HG03575 (cell line): ENCODE results near the gene CPSF4L.
A peak's percentile ranks its signal among the peaks of the same experiment; 100 is the strongest.

Source experiments
- ATAC-seq: cut with Tn5 transposase; IDR thresholded peaks from one replicate; pipeline ENCODE4 v1.9.1; 2021; ENCODE audit not compliant: unreplicated experiment, insufficient number of reproducible peaks, low FRiP score; ENCODE audit errors: extremely low read depth

CPSF4L gene

DNA sequence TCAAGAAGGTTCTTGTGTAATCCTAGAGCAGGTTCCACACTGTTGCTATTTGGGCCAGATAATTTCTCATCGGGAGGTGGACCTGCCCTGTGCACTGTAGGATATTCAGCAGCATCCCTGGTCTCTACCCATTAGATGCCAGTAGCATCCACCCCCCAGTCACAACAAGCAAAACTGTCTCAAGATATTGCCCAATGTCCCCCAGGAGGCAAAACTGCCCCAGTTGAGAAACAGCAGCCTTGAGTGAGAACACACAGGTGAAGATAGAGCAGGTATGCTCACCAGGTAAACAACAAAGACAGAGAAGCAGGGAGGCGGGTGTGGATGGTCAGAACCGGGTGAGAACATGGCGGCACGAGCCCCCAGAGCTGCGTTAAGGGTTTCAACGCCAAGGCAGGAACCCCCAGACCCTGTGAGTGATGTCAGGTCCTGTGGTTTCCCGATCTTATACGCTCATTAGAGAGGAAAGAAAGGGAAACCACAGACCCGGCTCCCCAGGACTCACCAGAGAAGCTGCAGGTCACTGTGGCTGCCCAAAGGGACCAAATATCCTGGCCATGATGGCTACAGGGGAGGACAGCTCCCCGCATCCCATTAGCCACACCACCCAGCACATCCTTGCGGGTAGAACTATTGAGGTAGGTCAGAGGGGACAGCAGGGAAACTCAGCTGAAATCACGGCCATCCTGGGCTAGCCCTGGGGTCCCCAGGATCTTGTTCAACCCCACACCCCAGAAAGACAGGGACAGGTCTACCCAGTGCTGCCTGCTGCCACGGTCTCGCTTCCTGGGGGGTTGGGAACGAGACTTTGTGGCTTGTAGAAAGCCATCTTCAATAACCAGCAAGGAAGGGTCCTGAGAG lies 28.9 kb upstream of the CPSF4L start:
- ATAC-seq: peak; percentile 15

DNA sequence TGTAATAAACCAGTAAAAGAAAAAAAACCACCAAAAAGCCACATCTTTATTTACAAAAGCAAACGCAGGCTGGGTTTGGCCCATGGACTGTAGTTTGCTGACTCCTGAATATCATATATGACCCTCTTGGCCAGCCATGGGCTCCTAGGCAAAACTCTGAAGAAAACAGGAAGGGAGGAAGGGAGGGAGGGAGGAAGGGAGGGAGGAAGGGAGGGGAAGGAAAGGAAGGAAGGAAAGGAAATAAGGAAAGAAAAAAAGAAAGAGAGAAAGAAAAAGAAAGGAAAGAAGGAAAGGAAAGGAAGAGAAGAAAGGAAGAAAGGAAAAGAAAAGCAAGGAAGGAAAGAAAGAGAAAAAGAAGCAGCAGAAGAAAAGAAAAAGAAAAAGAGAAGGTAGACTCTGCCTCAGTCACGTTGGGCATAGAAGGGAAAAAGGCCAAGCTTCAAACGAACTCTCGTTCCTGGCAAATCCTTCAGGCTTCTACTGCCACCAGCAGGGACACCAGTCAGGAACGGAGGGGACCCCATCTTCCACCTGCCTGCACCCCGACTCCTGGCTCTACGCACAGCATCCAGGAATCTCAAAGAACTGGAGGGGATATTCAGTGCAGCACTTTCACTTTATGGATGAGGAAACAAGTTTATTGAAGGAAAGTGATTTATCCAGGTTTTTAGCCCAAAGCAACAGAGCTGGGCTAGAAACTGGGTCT lies 28.0 kb upstream of the CPSF4L start:
- no peak for ATAC-seq

DNA sequence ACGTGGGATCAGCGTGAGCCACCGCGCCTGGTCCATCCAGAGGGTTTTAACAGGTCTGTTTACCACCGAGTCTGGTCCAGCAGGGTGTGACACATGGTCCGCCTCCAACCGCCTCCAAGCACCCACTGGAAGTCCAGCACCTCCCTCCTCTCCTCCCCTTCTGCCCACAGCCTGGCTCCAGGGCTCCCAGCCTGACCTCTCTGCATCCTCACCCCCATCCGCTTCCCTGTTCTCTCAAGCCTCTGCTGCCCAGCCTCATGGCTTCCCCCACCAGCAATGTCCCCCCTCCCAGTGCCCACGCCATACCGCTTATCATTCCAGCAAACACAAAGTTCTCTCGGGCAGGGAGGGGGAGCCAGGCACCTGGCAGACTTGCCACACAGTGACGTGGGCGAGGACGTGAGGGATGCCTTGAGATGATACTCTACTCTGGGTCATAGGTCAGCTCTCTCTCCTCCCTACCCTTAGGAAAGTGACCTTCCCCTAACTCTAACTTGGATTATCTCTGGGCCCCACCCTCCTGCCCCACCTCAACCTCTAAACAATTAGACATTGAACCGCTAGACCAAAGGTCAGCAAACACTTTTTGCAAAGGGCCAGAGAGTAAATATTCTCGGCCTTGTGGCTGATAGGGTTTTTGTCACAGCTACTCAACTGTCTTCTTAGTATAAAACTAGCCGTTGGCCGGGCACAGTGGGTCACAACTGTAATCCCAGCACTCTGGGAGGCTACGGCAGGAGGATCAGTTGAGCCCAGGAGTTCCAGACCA lies 27.0 kb upstream of the CPSF4L start:
- ATAC-seq: no peak

DNA sequence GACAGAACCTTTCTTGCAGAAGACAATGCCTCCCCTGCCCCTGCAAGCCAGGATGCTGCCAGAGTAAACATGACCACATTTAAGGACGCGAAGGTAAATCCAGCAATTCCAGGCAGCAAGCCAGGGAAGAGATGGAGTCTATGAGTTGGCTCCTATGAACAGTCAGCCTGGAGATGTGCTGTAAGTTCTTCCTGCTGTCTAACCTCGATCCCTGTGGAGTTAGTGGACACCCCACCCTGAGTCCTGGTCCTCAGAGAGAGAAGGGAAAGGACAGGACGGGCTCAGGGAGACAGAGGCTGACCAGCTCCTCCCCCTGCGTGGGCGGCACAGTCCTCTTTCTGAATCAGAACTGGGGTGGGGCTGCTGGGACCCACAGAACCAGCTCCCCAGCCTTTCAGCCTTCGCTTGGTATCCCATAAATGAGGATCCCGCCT lies 25.2 kb upstream of the CPSF4L start:
- no peak for ATAC-seq

DNA sequence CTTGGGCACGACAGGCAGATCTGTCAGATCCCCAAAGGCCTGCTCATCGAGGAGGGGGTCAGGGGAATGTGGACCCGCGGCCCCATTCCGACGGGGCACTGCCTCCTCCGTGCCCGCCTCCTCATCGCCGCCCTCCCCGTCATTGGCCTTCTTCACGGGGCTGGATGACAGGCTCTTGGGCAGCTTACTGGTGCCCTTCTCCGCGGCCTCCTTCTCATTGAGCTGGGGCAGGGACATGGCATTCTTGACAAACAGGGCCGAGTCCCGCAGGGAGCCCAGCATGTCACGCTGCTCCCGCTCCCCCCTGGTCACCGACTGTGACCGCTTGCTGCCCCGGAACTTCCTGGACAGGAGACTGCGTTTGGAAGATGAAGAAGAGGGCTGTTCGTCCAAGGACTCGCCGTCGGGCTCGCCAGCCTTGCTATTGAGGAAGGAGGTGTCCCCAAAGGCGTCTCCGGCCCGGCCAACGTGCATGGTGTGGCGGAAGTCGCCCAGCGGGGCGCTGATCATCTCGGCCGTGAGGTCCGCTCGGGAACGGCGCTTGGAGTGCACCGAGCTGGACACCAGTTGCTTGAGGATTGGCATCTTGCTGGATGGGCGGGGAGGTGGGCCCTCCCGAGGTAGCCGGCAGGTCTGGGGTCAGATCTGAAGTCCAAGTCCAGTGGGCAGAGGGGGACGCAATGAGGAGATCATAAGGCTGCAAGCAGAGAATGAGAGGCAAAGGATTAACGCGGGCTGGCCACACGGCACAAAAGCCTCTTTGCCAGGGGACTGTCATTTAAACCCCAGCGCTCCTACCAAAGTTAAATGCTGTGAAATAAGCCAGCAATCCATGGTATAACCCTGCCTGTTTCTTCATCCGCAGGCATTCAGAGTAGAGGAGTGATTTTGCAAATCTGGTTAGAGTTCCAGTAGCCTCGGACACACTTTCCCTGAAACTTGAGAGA lies 24.5 kb upstream of the CPSF4L start:
- no peak for ATAC-seq

DNA sequence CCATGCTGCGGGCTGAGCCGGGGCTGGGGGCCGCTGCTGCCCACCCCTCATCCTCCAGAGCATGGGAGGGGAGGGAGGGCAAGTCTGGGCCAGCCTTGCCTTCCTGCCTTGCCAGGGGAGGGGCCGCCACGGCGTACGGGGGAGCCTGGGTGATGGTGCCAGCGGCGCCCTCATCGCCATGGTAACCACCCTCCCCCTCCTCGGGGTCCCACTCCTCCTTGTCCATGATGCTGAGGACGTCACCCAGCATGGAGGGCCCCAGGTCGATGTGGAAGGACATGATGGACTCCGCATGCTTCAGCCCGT lies 23.9 kb upstream of the CPSF4L start:
- ATAC-seq: no peak

DNA sequence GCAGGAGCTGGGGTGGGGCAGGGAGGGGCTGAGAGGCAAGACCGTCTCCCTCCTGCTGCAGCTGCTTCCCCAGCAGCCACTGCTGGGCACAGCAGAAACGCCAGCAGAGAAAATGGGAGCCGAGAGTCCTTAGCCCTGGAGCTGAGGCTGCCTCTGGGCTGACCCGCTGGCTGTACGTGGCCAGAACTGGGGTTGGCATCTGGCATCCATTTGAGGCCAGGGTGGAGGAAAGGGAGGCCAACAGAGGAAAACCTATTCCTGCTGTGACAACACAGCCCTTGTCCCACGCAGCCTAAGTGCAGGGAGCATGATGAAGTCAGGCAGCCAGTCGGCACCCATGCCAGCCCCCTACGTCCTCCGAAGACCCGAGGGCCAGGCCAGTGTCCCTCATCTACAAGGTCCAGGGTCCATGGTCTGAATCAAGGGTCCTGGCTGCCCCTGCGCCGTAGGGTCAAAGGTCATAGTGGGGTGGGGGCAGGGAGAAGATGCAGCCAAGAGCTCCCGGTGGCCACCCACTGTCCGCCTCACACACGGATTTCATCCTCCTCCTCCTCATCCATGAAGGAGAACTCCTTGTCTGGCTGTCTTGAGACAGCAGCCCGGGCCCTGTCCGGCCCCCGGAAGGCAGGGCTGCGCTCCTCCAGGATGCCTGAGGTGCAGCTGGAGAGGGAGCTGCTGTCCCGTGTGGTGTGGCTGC lies 23.4 kb upstream of the CPSF4L start:
- ATAC-seq: no peak

DNA sequence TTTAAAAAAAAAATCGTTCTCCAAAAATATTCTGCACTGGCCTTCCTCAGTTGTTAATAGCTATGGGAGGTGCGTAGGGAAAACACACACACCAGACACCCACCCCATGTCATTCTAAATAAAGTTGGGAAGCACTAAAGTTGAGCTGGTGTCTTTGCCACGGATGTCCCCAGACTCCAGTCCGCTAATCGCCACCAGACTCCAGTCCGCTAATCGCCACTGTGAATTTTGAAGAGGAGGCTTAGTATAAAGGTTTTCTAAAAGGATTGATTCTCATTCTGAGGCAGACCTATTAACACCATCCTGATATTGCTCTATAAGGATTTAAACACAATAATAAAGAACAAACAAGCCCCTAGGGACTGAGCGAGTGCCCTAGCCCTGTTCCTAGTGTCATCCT lies 22.7 kb upstream of the CPSF4L start:
- ATAC-seq: no peak

DNA sequence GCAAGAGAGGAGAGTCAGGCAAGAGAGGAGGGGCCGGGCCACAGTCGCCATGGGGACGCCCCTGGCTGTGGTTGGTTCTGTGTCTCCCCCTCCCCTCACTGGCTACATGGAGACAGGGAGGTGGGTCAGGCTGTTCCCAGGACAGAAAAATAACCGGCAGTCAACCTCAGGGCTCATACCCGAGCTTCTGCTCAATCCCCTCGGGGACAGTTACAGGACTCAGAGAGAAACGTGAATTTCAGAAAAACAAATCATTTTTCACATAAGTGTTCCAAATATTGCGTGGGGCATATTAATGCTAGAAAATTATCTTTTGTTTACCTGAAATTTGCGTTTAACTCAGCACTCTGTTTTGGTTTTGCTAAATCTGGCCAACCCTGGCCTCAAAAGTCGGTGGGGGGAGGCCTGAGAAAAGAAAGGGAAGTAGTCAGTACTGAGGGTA lies 22.2 kb upstream of the CPSF4L start:
- ATAC-seq: no peak

DNA sequence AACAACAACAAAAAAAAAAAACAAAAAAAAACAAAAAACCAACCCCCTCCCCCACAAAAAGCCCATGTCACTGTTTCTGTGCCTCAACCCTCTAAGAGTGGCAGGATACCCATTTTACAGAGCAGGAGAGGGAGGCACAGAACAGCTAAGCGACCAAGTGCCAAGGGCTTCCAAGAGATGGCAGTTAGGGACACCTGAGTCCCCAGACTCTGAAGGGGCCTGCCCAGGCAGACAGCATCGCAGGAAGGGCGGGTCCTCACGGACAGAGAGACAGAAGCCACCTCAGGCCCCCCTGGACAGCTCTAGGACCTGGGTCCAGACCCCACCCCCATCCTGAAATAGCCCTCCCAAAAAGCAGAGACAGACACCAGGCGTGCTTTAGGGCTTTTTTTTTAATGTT lies 21.6 kb upstream of the CPSF4L start:
- ATAC-seq: no peak

DNA sequence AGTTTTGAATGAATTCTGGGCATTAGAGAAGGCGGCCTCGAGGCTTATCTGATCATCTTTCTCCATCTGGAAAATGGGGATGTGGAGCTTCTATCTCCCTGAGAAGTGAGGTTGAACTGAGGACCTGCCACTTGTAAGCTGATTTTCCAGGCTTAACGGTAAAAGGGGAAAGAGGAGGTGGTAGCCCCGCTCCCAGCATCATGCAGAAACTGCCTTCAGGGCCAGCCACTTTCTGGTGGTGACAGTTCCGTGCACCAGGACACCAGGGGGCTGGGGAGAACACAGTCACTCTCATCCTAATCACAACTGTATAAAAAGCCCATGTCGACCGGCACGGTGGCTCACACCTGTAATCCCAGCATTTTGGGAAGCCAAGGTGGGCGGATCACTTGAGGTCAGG lies 20.9 kb upstream of the CPSF4L start:
- no peak for ATAC-seq

DNA sequence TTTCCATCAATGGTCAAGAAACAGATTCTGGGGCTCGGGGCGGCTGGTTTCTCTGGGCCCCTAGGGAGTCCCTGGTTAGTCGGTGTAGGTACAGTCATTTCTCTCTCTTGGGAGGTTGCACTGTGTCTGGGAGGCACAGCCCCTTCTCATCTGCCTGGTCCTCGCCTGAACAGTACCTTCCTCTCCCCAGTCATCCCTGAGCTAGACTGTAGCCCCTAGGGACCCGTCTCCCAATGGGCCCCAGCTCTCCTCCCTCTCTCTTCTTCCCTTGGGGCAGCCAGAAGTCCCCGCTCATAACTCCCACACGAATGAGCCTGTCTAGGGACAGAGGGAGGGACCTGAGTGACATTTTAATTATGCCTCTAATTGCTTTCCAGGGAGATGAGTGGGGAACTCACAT lies 20.2 kb upstream of the CPSF4L start:
- ATAC-seq: peak; percentile 71

DNA sequence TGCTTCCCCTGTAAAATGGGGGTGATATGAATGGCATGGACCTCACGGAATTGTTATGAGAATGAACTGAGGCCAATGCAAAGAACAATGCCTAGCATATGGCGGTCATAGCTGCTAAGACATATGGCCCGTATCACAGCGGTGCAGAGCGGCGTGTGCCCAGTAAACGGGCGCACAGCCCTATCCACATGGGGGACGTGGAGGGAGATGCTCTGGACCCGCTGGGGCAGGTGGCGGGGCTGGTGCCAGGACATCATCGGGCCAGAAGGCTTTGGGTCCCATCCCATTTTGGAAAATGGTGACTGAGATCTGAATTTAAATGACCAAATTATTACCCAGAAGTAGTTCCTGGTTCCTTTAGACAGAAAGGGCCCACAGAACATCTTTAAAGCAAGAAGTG lies 18.5 kb upstream of the CPSF4L start:
- no peak for ATAC-seq

DNA sequence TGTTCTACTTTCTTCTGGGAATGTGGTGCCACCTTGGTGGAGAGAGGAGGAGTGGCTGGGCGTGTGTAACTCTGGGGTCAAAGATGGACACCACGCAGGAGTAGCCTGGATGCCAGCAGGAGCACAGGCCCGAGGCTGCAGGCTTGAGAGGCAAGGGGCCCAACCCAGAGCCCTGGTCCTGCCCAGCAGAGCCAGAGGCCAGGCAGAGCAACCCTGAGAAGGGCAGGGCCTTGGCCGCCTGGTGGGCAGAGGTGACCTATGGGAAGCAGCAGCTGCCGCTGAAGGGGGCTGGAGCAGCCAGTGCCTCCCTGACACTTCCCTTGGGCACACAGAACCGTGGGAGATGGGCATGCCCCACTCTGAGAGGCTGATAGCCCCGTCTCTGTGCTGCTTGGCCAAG lies 18.0 kb upstream of the CPSF4L start:
- no peak for ATAC-seq

DNA sequence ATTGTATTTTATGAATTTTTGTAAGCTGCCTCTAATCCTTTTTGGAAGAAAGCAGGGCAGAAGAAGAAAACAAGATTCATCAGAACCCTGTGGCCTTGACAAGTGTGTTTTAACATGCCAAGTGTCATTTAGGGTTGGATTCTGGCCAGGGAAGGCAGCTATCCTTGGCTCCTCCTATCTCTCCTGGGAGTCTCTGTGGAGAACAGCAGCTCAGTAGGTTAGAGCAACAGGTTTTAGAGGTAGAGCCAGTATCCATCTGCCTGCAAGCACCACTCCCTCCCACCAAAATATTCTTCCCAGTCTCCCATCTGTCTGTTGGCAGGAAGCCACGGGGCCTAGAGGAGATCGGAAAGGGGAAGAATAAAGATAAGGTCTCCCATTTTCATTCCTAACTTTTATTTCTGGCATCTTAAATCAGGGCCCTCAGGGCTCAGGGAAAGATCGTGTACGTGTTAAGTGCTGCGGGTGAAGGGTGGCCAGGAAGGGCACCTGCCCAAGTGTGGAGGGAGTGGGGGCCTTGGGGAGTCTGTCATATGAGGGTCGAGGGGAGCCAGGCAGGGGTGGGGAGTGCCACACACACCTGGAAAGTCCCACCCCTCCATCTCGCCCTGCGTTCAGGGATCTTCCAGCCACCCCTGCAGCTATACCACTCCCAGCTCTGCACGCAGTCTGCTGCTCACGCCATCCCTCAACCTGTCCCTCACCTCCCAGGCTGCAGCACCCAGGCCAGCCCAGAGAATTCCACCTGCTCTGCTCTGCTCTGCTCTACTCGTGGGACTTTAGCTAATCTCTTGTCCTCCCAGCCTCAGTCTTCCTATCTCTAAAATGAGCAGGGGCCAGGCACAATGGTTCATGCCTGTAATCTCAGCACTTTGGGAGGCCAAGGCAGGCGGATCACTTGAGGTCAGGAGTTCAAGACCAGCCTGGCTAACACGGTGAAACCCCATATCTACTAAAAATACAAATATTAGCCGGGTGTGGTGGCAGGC lies 17.1 kb upstream of the CPSF4L start:
- no peak for ATAC-seq

DNA sequence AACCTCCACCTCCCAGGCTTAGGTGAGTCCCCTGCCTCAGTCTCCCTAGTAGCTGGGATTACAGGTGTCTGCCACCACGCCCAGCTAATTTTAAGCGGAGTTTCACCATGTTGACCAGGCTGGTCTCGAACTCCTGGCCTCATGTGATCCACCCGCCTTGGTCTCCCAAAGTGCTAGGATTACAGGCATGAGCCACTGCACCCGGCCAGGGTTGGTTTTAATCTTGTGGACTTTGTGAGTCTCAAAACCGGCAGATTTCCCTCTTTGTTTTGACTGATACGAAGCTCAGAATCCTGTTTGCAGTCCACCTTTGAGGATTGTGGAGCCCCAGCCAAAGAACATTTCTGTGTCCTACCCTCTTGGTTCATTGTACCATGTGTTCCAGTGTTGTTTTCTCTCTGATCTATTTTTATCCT lies 16.4 kb upstream of the CPSF4L start:
- no peak for ATAC-seq

DNA sequence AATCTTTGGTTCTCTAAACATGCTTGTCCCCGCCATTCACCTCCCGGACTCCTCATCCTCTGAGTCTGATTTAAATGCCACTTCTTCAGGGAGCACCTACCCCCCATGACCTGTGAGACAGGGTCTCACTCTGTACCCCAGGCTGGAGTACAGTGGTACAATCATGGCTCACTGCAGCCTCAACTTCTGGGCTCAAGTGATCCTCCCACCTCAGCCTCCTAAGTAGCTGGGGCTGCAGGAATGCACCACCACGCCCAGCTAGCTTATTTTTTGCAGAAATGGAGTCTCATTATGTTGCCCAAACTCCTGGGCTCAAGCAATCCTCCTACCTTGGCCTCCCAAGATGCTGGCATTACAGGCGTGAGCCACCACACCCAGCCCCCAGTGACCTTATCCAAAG lies 12.8 kb upstream of the CPSF4L start:
- no peak for ATAC-seq
